AG09309 (cell line): Measurements from ENCODE around the gene TMBIM6.
A peak's percentile ranks its signal among the peaks of the same experiment; 100 is the strongest.
"Not testable (repeated sequence)": the region's sequence is repeated elsewhere in the genome, so short reads cannot be mapped to it uniquely, and the experiment has no call there.

Experiments used
- DNase-seq: peaks from one replicate; pipeline ENCODE4 v3.0.0-alpha.2; 2010; ENCODE audit warnings: low read depth
- H3K4me3 ChIP-seq: 2 replicates; pipeline ENCODE4 v1.5.1; 2011; ENCODE audit warnings: mild to moderate bottlenecking, low read depth, low read length, moderate library complexity; ENCODE audit not compliant: control insufficient read depth
- CTCF ChIP-seq: IDR thresholded peaks from 2 replicates; pipeline ENCODE4 v1.5.1; 2011; ENCODE audit warnings: mild to moderate bottlenecking, low read depth, low read length, inconsistent platforms; ENCODE audit not compliant: insufficient read depth, control insufficient read depth; ENCODE audit errors: missing control alignments

TMBIM6 gene

DNA sequence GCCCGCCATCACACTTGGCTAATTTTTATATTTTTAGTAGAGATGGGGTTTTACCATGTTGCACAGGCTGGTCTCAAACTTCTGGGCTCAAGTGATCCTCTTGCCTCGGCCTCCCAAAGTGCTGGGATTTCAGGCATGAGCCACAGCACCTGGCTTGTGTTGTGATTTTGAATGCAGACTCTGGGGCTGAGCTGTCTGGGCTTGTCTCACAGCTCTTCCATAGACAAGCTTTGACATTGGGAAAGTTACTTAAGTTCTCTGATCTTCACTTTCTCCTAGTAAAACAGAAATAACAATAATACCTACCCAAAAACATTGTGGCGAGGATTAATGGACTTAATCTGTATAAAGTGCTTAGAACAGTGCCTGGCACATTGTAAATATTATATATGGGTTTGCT lies 36.0 kb downstream of the TMBIM6 start:
- TF ChIP-seq CTCF: no peak
- H3K4me3 ChIP-seq: no peak overlapping the region
- no peak for DNase-seq

- no peak for DNase-seq
- H3K4me3 ChIP-seq: no peak overlapping the region
- TF ChIP-seq CTCF: peak; percentile 93
These were observed 36.7 kb downstream of the TMBIM6 start for GRCh38 chr12:49777800-49778748.

DNA sequence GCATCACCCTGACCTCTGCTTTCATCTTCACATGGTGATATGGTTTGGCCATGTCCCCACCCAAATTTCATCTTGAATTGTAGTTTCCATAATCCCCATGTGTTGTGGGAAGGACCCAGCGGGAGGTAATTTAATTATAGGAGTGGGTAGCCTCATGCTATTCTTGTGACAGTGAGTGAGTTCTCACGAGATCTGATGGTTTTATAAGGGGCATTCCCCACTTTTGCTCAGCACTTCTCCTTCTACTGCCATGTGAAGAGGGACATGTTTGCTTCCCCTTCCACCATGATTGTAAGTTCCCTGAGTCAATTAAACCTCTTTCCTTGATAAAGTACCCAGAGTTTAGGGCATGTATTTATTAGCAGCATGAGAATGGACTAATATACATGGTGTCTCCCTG lies 38.2 kb downstream of the TMBIM6 start:
- no peak for TF ChIP-seq CTCF
- H3K4me3 ChIP-seq: no peak overlapping the region
- no peak for DNase-seq

DNA sequence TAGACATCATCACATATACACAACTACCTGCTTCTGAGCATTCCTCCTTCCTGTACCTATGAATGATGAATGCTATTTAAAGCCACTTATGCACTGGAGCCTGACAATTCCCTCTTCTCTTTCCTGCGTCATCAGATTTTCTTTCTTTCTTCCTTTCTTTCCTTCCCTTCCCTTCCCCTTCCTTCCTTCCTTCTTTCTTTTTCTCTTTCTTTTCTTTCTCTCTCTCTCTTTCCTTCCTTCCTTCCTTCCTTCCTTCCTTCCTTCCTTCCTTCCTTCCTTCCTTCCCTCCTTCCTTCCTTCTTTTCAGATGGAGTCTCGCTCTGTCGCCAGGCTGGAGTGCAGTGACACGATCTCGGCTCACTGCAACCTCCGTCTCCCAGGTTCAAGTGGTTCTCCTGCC lies 39.6 kb downstream of the TMBIM6 start:
- H3K4me3 ChIP-seq: not testable (repeated sequence)

DNA sequence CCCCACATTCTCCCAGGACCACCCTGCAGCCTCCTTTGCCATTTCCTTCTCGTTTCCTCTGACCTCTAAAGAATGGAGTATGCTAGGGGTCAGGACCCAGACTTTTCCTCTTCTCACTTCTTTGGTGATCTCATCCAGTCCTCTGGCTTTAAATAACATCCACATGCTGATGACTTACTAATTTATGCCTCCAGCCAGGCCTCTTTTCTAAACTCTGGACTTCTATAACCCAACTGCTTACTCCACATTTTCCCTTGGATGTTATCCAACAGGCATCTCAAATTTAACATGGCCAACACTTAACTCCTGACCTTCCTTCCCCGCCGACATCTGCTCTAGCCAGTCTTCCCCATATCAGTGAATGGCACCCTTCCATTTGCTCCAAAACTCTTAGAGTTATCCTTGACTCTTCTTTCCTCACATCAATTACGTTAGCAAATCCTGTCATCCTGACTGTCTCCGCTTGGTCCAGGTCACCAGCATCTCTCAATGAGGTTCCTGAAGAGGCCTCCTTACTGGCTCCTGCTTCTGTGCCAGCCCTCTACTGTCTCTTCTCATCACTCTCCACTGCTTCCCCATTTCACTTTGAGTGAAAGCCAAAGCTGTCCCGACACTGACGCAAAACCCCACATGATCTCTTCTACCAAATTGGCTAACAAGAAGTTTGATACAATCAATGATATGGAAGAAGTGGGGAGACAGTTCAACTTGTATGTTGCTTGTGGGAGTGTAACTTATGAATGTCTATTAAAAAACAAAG lies 42.7 kb downstream of the TMBIM6 start:
- no peak for TF ChIP-seq CTCF
- no peak overlapping the region for H3K4me3 ChIP-seq
- DNase-seq: peak; percentile 70

More for the DNA sequence above, 39.6 kb downstream of the TMBIM6 start:
- DNase-seq: not testable (repeated sequence)

- no peak for TF ChIP-seq CTCF
- no peak overlapping the region for H3K4me3 ChIP-seq
- no peak for DNase-seq
These were observed 43.5 kb downstream of the TMBIM6 start for GRCh38 chr12:49784756-49785409.
